Cerebellar cortex (tissue), 1 donor: ENCODE results near the gene HEYL.

Experiments used
- DNase-seq: peaks from one replicate; pipeline ENCODE4 v3.0.0-alpha.2; 2015; ENCODE audit warnings: low spot score

HEYL gene

GRCh38 chr1:39639305-39640130 lies at the start of gene HEYL:
Gene HEYL, minus strand, starts transcription at chr1:39639643. Its CDS starts 18 bp downstream, at chr1:39639625.
- DNase-seq = no peak

GRCh38 chr1:39689214-39689613 lies 49.8 kb upstream of the HEYL start:
- peak; percentile 72 for DNase-seq

- DNase-seq = no peak
These were observed 49.3 kb upstream of the HEYL start for GRCh38 chr1:39688706-39689105.

- DNase-seq = no peak
These were observed 47.8 kb upstream of the HEYL start for GRCh38 chr1:39687243-39687642.

GRCh38 chr1:39685071-39685470 lies 45.6 kb upstream of the HEYL start:
- DNase-seq = peak; percentile 97

GRCh38 chr1:39684313-39684664 lies 44.8 kb upstream of the HEYL start:
- DNase-seq = no peak

GRCh38 chr1:39683591-39684312 lies 44.3 kb upstream of the HEYL start:
- no peak for DNase-seq

GRCh38 chr1:39681999-39682398 lies 42.6 kb upstream of the HEYL start:
- DNase-seq = no peak

- DNase-seq = no peak
These were observed 41.9 kb upstream of the HEYL start for GRCh38 chr1:39681294-39681693.

GRCh38 chr1:39680751-39681150 lies 41.3 kb upstream of the HEYL start:
- no peak for DNase-seq

GRCh38 chr1:39679821-39680220 lies 40.4 kb upstream of the HEYL start:
- DNase-seq = no peak

GRCh38 chr1:39678889-39679288 lies 39.4 kb upstream of the HEYL start:
- DNase-seq = no peak

GRCh38 chr1:39677645-39678044 lies 38.2 kb upstream of the HEYL start:
- no peak for DNase-seq

- DNase-seq = no peak
These were observed 37.6 kb upstream of the HEYL start for GRCh38 chr1:39676948-39677548.

- DNase-seq = peak; percentile 69
These were observed 35.8 kb upstream of the HEYL start for GRCh38 chr1:39675220-39675619.

- no peak for DNase-seq
These were observed 33.8 kb upstream of the HEYL start for GRCh38 chr1:39673215-39673614.

GRCh38 chr1:39672551-39672947 lies 33.1 kb upstream of the HEYL start:
- DNase-seq = peak; percentile 53

- DNase-seq = peak; percentile 47
These were observed 32.5 kb upstream of the HEYL start, which contains the start of gene NT5C1A for GRCh38 chr1:39671793-39672550. Gene NT5C1A, minus strand, starts transcription at chr1:39672107. Its CDS starts 69 bp downstream, at chr1:39672038.

- DNase-seq = peak; percentile 73
These were observed 32.0 kb upstream of the HEYL start for GRCh38 chr1:39671433-39671792.

- DNase-seq = peak; percentile 44
These were observed 31.2 kb upstream of the HEYL start for GRCh38 chr1:39670689-39671088.

GRCh38 chr1:39668894-39669293 lies 29.5 kb upstream of the HEYL start:
- DNase-seq = no peak

GRCh38 chr1:39668111-39668510 lies 28.7 kb upstream of the HEYL start:
- no peak for DNase-seq
